ENCODE results near the gene VAX1. TPM values are rescaled to one million over a fixed set of nuclear protein-coding genes. Genes with fewer than 3 reads are reported as not detected.

VAX1 gene
- total RNA-seq, 1 experiment from 2014 or later = not detected

DNA sequence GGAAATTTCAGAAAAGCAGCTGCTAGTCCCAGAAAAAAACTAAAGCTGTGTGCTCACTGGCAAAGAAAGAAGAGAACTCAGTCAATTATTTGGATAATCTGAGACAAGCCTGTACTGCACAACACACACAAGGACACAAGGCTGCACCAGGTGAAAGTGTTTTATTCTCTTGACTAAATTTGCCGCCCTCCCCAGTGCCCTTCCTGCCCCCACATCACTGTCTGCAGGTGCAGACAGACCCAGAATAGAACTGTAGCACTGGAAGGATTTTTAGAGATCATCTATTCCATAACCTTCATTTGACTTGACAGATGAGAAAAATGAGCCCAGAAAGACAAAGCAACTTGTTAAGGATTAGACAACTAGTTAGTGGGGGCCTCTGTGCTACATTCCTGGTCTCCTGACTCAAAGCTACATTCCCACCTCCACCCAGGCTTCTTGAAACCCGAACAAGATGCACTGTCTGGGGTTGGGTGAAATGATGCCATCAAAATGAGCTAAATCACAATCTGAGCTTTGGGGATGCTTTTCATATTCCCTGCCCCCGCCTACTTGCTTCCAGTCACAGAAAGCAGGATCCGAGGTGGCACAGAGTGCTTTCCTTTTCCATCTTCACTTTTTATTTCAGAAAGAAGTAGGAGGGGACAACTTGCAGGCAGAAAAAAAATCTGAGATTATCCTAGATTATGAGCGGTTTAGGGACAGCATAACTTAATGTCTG, 5.2 kb upstream of the VAX1 start:
- H4K5ac ChIP-seq (ENCODE audit: insufficient read length, low read depth, low read length) = no peak overlapping the region
- H3T11ph ChIP-seq (ENCODE audit: low read length) = no peak overlapping the region
- H2BK20ac ChIP-seq (ENCODE audit: low read depth, low read length, poor library complexity, severe bottlenecking) = no peak overlapping the region
- no peak overlapping the region for H3K4me3 Mint-ChIP-seq
- no peak overlapping the region for H3K18ac ChIP-seq (ENCODE audit: insufficient read length, low read depth, low read length)
- TF ChIP-seq, protein P1, sequence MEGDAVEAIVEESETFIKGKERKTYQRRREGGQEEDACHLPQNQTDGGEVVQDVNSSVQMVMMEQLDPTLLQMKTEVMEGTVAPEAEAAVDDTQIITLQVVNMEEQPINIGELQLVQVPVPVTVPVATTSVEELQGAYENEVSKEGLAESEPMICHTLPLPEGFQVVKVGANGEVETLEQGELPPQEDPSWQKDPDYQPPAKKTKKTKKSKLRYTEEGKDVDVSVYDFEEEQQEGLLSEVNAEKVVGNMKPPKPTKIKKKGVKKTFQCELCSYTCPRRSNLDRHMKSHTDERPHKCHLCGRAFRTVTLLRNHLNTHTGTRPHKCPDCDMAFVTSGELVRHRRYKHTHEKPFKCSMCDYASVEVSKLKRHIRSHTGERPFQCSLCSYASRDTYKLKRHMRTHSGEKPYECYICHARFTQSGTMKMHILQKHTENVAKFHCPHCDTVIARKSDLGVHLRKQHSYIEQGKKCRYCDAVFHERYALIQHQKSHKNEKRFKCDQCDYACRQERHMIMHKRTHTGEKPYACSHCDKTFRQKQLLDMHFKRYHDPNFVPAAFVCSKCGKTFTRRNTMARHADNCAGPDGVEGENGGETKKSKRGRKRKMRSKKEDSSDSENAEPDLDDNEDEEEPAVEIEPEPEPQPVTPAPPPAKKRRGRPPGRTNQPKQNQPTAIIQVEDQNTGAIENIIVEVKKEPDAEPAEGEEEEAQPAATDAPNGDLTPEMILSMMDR (conservative IDR thresholded peaks at IDR 0.05) = no peak
- no peak overlapping the region for H2BK5ac ChIP-seq (ENCODE audit: insufficient read length, low read length)
- DNase-seq = no peak
- H2AFZ ChIP-seq (ENCODE audit: low read length) = no peak overlapping the region
- no peak overlapping the region for H2BK120ac ChIP-seq (ENCODE audit: low read depth, low read length, poor library complexity, severe bottlenecking)
- WGBS (ENCODE audit: extremely low coverage, insufficient read length, low lambda C conversion rate) = no CpG with 5 or more reads among the region's 5 CpGs
- H2AK5ac ChIP-seq (ENCODE audit: insufficient read length, low read length) = no peak overlapping the region
- no peak overlapping the region for H3K56ac ChIP-seq (ENCODE audit: insufficient read length, low read depth, low read length)
- H3K36me3 Mint-ChIP-seq (ENCODE audit: insufficient read depth in 1 of 3, low read depth in 3 of 3) = no peaks in the 10 kb centered on the region; a peak in 2 of 7 replicates
- H3K9me3 ChIP-seq (ENCODE audit: control insufficient read depth, low read depth, low read length) = peaks cover 14% of the 10 kb centered on the region
- H3K4me2 ChIP-seq (ENCODE audit: insufficient read depth, insufficient read length, low read length) = no peak overlapping the region
- no peak overlapping the region for H3K14ac ChIP-seq (ENCODE audit: insufficient read depth, low read length)
- H4K8ac ChIP-seq (replicated peaks; ENCODE audit: insufficient read length, low read depth, low read length) = no peak overlapping the region
- peaks cover 99% of the 10 kb centered on the region for H3K27me3 Mint-ChIP-seq (ENCODE audit: low read depth)
- H3K9me3 Mint-ChIP-seq = peaks cover 14 to 30% of the 10 kb centered on the region in 2 experiments
- no peak overlapping the region for H2BK12ac ChIP-seq (ENCODE audit: insufficient read length, low read depth, low read length)
- peaks cover 3% of the 10 kb centered on the region for H3K23me2 ChIP-seq (ENCODE audit: insufficient read length, low read depth, low read length, poor library complexity, severe bottlenecking)
- H3K27ac Mint-ChIP-seq = no peak overlapping the region
- H4K20me1 ChIP-seq (ENCODE audit: control insufficient read depth, insufficient read depth, insufficient read length) = no peaks in the 10 kb centered on the region
- peaks cover 78% of the 10 kb centered on the region for H3K27me3 ChIP-seq (ENCODE audit: insufficient read depth, low read length)
- no peaks in the 10 kb centered on the region for H3K79me2 ChIP-seq (ENCODE audit: insufficient read depth, low read length)
- H4K91ac ChIP-seq (ENCODE audit: insufficient read length, low read depth, low read length) = no peak overlapping the region
- H2BK15ac ChIP-seq (ENCODE audit: low read depth, low read length) = no peak overlapping the region
- H3K4me1 Mint-ChIP-seq = peaks cover 10 to 13% of the 10 kb centered on the region in 2 experiments
- H3K27ac ChIP-seq (ENCODE audit: insufficient read length, low read depth, low read length) = no peak overlapping the region
- no peak overlapping the region for H3K4ac ChIP-seq (ENCODE audit: low read depth, low read length)
- no peaks in the 10 kb centered on the region for H3K4me1 ChIP-seq (ENCODE audit: insufficient read depth, low read length)
- no peaks in the 10 kb centered on the region for H3K79me1 ChIP-seq (ENCODE audit: insufficient read depth, low read depth, low read length, poor library complexity, severe bottlenecking)
- no peak overlapping the region for H3K9ac ChIP-seq (ENCODE audit: extremely low read depth, insufficient read length, low read length)
- H3K23ac ChIP-seq (ENCODE audit: insufficient read length, low read depth, low read length) = no peak overlapping the region
